CD8-positive, alpha-beta memory T cell (primary cell): Measurements from ENCODE around the gene TPM4. TPM values are rescaled to one million over a fixed set of nuclear protein-coding genes. Genes with fewer than 3 reads are reported as not detected.
"Not testable (repeated sequence)": the region's sequence is repeated elsewhere in the genome, so short reads cannot be mapped to it uniquely, and the experiment has no call there.

Source experiments
- CTCF ChIA-PET: fragments of 350-600 bp; sonication (Branson Sonifier 250); formaldehyde crosslinking; loops from one replicate; lab custom pipeline; 2021; ENCODE audit warnings: antibody characterized with exemption; lab: Charles Lee
- POLR2A ChIA-PET: fragments of 350-600 bp; sonication (Branson Sonifier 250); formaldehyde crosslinking; loops from one replicate; lab custom pipeline; 2021; ENCODE audit warnings: antibody characterized with exemption; lab: Charles Lee
- DNase-seq, 5 donors: peaks; one replicate each; pipeline versions ENCODE4 v3.0.0 to v3.0.0-alpha.2; 2020 to 2022; ENCODE audit warnings: mixed read lengths in 1 of 5
- H3K27ac ChIP-seq: one replicate; pipeline ENCODE4 v1.7.0; 2013; ENCODE audit warnings: low read depth, mild to moderate bottlenecking, low read length, moderate library complexity
- H3K27me3 ChIP-seq: 2 replicates; pipeline ENCODE4 v1.7.0; 2013; ENCODE audit warnings: low read length, mild to moderate bottlenecking; ENCODE audit not compliant: insufficient read depth, poor library complexity, severe bottlenecking
- H3K36me3 ChIP-seq: 2 replicates; pipeline ENCODE4 v1.7.0; 2013; ENCODE audit warnings: mild to moderate bottlenecking, low read length, moderate library complexity; ENCODE audit not compliant: insufficient read depth
- H3K4me1 ChIP-seq: 2 replicates; pipeline ENCODE4 v1.7.0; 2013; ENCODE audit warnings: mild to moderate bottlenecking, low read length, moderate library complexity; ENCODE audit not compliant: insufficient read depth
- H3K4me3 ChIP-seq: 2 replicates; pipeline ENCODE4 v1.7.0; 2013; ENCODE audit warnings: mild to moderate bottlenecking, low read length
- H3K9me3 ChIP-seq: 2 replicates; pipeline ENCODE4 v1.7.0; 2013; ENCODE audit warnings: mild to moderate bottlenecking, low read length
- H3K27ac Mint-ChIP-seq, 8 donors: one replicate each; pipeline ENCODE4 v1.8.0; 2020 to 2021; ENCODE audit warnings: mixed read lengths in 8 of 8, mild to moderate bottlenecking in 6 of 8, inconsistent platforms in 3 of 8, moderate library complexity in 3 of 8
- H3K27me3 Mint-ChIP-seq, 2 donors: one replicate each; pipeline ENCODE4 v1.8.0; 2020 to 2021; ENCODE audit warnings: mixed read lengths in 2 of 2, mild to moderate bottlenecking in 1 of 2, moderate library complexity in 1 of 2
- H3K36me3 Mint-ChIP-seq, 3 donors: one replicate each; pipeline ENCODE4 v1.8.0; 2020 to 2021; ENCODE audit warnings: mixed read lengths in 3 of 3, inconsistent platforms in 1 of 3, mild to moderate bottlenecking in 1 of 3
- H3K4me1 Mint-ChIP-seq, 3 donors: one replicate each; pipeline ENCODE4 v1.8.0; 2020 to 2021; ENCODE audit warnings: mixed read lengths in 3 of 3, inconsistent platforms in 1 of 3, mild to moderate bottlenecking in 1 of 3
- H3K4me3 Mint-ChIP-seq, 7 donors: one replicate each; pipeline ENCODE4 v1.8.0; 2020 to 2021; ENCODE audit warnings: mixed read lengths in 7 of 7, mild to moderate bottlenecking in 6 of 7, moderate library complexity in 4 of 7, inconsistent platforms in 2 of 7
- H3K9me3 Mint-ChIP-seq, 5 donors: one replicate each; pipeline ENCODE4 v1.8.0; 2020 to 2022; ENCODE audit warnings: mixed read lengths in 5 of 5, mild to moderate bottlenecking in 3 of 5, moderate library complexity in 2 of 5, inconsistent platforms in 1 of 5
- polyA plus RNA-seq: library from polyadenylated mRNA; unstranded; fragments of 300-500 nt; fragmentation: Illumina TruSeq; gene quantifications from one replicate; pipeline ENCODE4 v1.2.3, GENCODE V29; 2021
- total RNA-seq, 2 experiments: library from RNA; stranded (reverse); gene quantifications; one replicate each; pipeline ENCODE4 v1.2.3, GENCODE V29; 2021

Gene TPM4
- total and polyA plus RNA-seq, 3 experiments from 2014 or later, result 127 to 270 (median 259) TPM

DNA sequence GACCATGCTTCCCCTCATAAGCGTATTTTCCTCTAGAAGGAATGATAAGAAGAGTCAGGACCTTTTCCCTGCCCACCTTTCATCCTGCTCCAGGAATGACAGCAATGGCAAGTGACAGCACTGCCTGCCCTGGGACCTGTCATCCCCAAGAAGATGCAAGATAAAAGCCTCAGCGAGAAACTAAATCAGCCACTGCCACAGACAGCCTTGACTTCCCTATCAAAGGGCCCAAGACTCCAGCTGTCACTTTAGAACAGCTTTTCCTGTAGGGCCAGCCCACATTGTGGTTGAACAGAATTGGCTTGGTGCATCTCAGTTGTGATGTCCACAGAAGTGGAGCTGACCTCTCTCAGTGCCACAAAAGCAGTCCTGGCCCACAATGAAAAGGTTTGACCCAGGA, 36.5 kb downstream of the TPM4 start:
- ChIA-PET POLR2A (interaction anchor here (0.6 to 1.2 kb wide), 3 partner anchors 18 to 52 kb away, joined by 3 to 4 read pairs (median 3); no protein-coding TSS in a partner anchor), CTCF (interaction anchor here (0.6 to 4.2 kb wide), 6 partner anchors 8 to 48 kb away, joined by 3 to 37 read pairs (median 3); partner anchors contain the start of gene HSH2D)
- H3K4me1 ChIP-seq, result peaks cover 37% of the 10 kb centered on the region
- Mint-ChIP-seq H3K4me1 (peaks cover 44 to 61% (median 46%) of the 10 kb centered on the region in 3 donors), H3K27ac (peak overlapping the region; percentile 93 to 99 (median 98)), H3K36me3 (peaks cover 0 to 43% (median 0%) of the 10 kb centered on the region in 3 donors), H3K9me3 (no peaks in the 10 kb centered on the region), H3K4me3 (peak overlapping the region; percentile 92 to 100 (median 98)), H3K27me3 (peaks cover 0 to 2% of the 10 kb centered on the region in 2 donors)
- peak overlapping the region; percentile 89 for H3K4me3 ChIP-seq
- H3K27me3 ChIP-seq, result no peaks in the 10 kb centered on the region
- peaks cover 10% of the 10 kb centered on the region for H3K36me3 ChIP-seq
- no peaks in the 10 kb centered on the region for H3K9me3 ChIP-seq
- H3K27ac ChIP-seq, result peak overlapping the region; percentile 94
- no peak for DNase-seq

DNA sequence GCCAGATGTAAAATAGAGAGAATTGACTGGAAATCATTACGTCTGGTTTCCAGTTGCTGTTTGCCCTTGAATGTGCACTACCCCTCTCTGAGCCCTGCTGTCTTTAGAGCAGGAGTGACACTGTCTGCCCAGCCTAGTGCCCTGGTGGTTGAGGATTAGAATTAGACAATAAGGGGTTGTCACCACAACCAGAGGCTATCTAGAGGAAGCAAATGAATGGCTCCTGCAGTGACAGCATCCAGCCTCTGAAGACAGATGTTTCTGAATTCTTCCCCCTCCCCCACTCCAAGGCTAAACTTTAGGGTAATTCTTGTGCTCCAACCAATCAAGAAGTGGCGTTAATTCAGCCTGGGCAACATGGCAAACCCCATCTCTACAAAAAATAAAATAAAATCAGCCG, 37.4 kb downstream of the TPM4 start:
- DNase-seq, result no peak
- CTCF ChIA-PET, result interaction anchor here (1.2 to 4.2 kb wide), 4 partner anchors 27 to 49 kb away, joined by 3 to 37 read pairs (median 17); partner anchors contain the start of gene HSH2D

DNA sequence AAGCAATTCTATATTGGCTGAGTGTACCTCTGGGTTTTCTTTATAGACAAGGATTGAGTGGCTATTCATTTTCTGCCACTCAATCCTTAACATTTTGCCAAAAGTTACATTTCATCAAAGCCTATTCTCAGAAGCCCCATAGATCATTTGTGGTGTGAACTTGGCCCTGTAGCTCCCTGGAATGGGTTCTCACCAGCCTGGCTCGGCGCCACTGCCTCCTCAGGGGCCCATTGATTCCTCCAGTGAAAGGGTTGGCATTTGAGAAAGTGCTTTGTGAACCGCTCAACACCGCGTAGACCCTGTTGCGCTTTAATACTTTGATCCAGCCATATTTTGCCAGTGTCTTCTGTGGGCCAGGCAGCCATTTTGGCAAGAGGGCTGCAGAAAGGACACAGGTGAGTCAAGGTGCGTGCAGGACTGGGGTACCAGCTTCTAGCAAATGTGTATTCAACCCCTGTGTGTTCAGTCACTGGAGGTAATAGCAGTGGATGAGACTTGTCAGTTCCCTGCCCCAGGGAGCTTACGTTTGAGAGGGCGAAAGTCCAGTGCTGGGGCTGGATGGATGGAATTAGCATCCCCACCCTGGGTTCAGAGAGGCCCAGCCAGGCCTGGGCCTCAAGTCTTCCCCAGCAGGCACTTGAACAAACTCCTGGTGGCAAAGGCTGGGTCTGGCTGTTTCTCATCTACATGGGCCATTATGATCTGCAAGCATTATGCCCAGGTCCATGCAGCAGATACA, 39.2 kb downstream of the TPM4 start:
- H3K27me3 Mint-ChIP-seq, result peaks cover 0 to 2% of the 10 kb centered on the region in 2 donors
- Histone ChIP-seq H3K27ac (no peak overlapping the region), H3K4me3 (no peak overlapping the region), H3K36me3 (peaks cover 15% of the 10 kb centered on the region), H3K27me3 (no peaks in the 10 kb centered on the region), H3K9me3 (no peaks in the 10 kb centered on the region), H3K4me1 (peaks cover 55% of the 10 kb centered on the region)
- ChIA-PET POLR2A (no interaction called here), CTCF (interaction anchor here (0.9 to 1.1 kb wide), 2 partner anchors 45 to 53 kb away, joined by 3 read pairs; no protein-coding TSS in a partner anchor)
- H3K27ac Mint-ChIP-seq, result peak overlapping the region in 7 of 8 donors; percentile 1 to 88 (median 79)
- no peak for DNase-seq
- H3K4me3 Mint-ChIP-seq, result peak overlapping the region in 3 of 7 donors; percentile 12 to 48 (median 26)
- H3K9me3 Mint-ChIP-seq, result no peaks in the 10 kb centered on the region
- H3K36me3 Mint-ChIP-seq, result peaks cover 0 to 68% (median 3%) of the 10 kb centered on the region in 3 donors
- peaks cover 57 to 87% (median 65%) of the 10 kb centered on the region in 3 donors for H3K4me1 Mint-ChIP-seq

More for the DNA sequence above, 37.4 kb downstream of the TPM4 start:
- Mint-ChIP-seq H3K4me1 (peaks cover 52 to 70% (median 55%) of the 10 kb centered on the region in 3 donors), H3K27me3 (peaks cover 0 to 2% of the 10 kb centered on the region in 2 donors), H3K36me3 (peaks cover 0 to 52% (median 0%) of the 10 kb centered on the region in 3 donors), H3K27ac (peak overlapping the region; percentile 24 to 99 (median 80)), H3K9me3 (no peaks in the 10 kb centered on the region), H3K4me3 (peak overlapping the region; percentile 41 to 89 (median 61))
- peaks cover 47% of the 10 kb centered on the region for H3K4me1 ChIP-seq
- H3K9me3 ChIP-seq, result no peaks in the 10 kb centered on the region
- POLR2A ChIA-PET, result interaction anchor here (1.0 to 1.2 kb wide), 2 partner anchors 43 to 53 kb away, joined by 3 to 4 read pairs; no protein-coding TSS in a partner anchor
- H3K27me3 ChIP-seq, result no peaks in the 10 kb centered on the region
- H3K36me3 ChIP-seq, result peaks cover 15% of the 10 kb centered on the region
- H3K4me3 ChIP-seq, result no peak overlapping the region
- H3K27ac ChIP-seq, result no peak overlapping the region

DNA sequence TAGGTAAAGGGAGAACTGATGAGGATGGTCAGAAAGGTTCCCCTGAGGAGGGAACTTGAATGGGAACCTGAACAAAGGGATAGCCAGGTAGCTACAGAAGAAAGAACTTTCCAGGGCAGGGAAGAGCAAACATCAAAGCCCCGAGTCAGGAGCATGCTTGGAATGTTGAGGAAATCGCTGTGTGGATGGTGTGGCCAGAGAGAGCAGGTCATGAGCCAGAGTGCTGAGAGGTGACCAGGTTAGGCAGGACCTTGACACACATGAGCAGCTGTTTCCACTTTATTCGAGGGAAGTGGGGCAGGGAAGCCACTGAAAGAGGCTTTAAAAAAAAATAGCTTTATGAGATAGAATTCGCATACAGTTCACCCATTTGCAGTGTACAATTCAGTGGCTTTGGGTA, 39.8 kb downstream of the TPM4 start:
- Histone ChIP-seq H3K9me3 (no peaks in the 10 kb centered on the region), H3K27ac (no peak overlapping the region), H3K27me3 (no peaks in the 10 kb centered on the region), H3K4me1 (peaks cover 50% of the 10 kb centered on the region), H3K36me3 (peaks cover 17% of the 10 kb centered on the region), H3K4me3 (no peak overlapping the region)
- H3K9me3 Mint-ChIP-seq, result no peaks in the 10 kb centered on the region
- peaks cover 0 to 2% of the 10 kb centered on the region in 2 donors for H3K27me3 Mint-ChIP-seq
- H3K36me3 Mint-ChIP-seq, result peaks cover 0 to 71% (median 3%) of the 10 kb centered on the region in 3 donors
- H3K4me1 Mint-ChIP-seq, result peaks cover 57 to 87% (median 63%) of the 10 kb centered on the region in 3 donors
- ChIA-PET POLR2A (no interaction called here), CTCF (interaction anchor here (0.9 kb wide), 1 partner anchor 46 kb away, joined by 3 read pairs; no protein-coding TSS in a partner anchor)
- DNase-seq, result no peak
- H3K27ac Mint-ChIP-seq, result peak overlapping the region; percentile 1 to 97 (median 83)
- H3K4me3 Mint-ChIP-seq, result peak overlapping the region in 3 of 7 donors; percentile 12 to 48 (median 20)

DNA sequence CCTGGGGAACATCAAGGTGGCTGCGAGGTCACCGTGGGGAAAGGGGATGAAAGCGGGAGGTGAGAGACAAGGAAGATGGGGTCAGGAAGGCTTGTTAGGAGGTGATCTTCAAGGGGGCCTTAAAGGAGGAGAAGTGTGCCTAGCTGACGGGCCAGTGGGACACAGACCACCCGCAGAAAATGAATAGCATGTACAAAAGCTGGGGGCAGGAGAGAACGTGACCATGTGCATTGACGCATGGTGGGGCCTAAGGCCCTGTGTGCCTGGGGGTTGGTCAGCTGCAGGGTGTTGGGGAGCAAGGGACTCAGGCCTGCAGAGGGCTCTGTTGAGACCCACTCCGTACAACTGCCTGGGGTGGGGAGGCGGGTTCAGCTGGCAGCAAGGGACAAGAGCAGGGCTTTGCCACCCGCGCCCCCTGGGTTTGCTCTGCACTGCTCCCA, 41.3 kb downstream of the TPM4 start:
- Histone ChIP-seq H3K36me3 (peaks cover 30% of the 10 kb centered on the region), H3K27ac (no peak overlapping the region), H3K27me3 (no peaks in the 10 kb centered on the region), H3K9me3 (no peaks in the 10 kb centered on the region), H3K4me1 (peaks cover 44% of the 10 kb centered on the region), H3K4me3 (no peak overlapping the region)
- Mint-ChIP-seq H3K4me1 (peaks cover 48 to 80% (median 55%) of the 10 kb centered on the region in 3 donors), H3K9me3 (no peaks in the 10 kb centered on the region), H3K4me3 (peak overlapping the region in 5 of 7 donors; percentile 13 to 86 (median 42)), H3K27me3 (no peaks in the 10 kb centered on the region), H3K27ac (peak overlapping the region; percentile 1 to 99 (median 90)), H3K36me3 (peaks cover 0 to 79% (median 8%) of the 10 kb centered on the region in 3 donors)
- CTCF ChIA-PET, result interaction anchor here (1.2 to 1.4 kb wide), 3 partner anchors 9 to 56 kb away, joined by 3 read pairs; no protein-coding TSS in a partner anchor
- no peak for DNase-seq
- POLR2A ChIA-PET, result no interaction called here

DNA sequence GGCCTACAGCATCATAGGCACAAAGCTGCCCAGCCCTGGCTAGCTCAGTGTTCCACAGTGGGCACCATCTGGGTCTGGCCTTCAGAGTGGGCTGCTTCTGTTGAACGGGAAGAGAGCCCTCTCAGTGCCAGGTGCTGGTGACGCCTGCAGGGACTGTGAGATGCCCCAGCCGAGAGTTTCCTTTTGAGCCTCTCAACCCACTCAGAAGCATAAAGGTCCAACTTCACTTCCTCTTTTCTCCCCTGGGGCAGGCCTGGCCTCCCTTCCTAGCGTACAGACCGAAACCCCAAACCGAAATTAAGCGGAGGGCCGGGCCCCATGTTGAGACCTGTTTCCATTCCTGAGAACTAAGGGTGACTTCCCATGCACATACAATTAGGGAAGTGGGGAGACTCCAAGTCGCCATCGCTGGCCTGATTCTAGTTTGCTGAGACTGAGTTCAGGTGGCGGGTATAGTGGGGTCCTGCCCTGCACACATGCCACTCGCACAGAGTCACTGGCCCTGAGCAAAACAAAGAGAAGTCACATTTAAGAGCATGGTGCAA, 42.3 kb downstream of the TPM4 start:
- ChIA-PET POLR2A (interaction anchor here (1.3 kb wide), 1 partner anchor 48 kb away, joined by 6 read pairs; no protein-coding TSS in a partner anchor), CTCF (interaction anchor here (0.6 to 1.4 kb wide), 5 partner anchors 10 to 282 kb away, joined by 3 read pairs; no protein-coding TSS in a partner anchor)
- Histone ChIP-seq H3K4me1 (peaks cover 37% of the 10 kb centered on the region), H3K27me3 (no peaks in the 10 kb centered on the region), H3K27ac (no peak overlapping the region), H3K9me3 (no peaks in the 10 kb centered on the region), H3K4me3 (no peak overlapping the region), H3K36me3 (peaks cover 30% of the 10 kb centered on the region)
- Mint-ChIP-seq H3K9me3 (no peaks in the 10 kb centered on the region), H3K27ac (peak overlapping the region; percentile 88 to 99 (median 94)), H3K4me1 (peaks cover 42 to 71% (median 46%) of the 10 kb centered on the region in 3 donors), H3K4me3 (peak overlapping the region; percentile 33 to 87 (median 83)), H3K36me3 (peaks cover 0 to 79% (median 8%) of the 10 kb centered on the region in 3 donors), H3K27me3 (no peaks in the 10 kb centered on the region)
- DNase-seq, result peak in 1 of 5 donors; percentile 55

DNA sequence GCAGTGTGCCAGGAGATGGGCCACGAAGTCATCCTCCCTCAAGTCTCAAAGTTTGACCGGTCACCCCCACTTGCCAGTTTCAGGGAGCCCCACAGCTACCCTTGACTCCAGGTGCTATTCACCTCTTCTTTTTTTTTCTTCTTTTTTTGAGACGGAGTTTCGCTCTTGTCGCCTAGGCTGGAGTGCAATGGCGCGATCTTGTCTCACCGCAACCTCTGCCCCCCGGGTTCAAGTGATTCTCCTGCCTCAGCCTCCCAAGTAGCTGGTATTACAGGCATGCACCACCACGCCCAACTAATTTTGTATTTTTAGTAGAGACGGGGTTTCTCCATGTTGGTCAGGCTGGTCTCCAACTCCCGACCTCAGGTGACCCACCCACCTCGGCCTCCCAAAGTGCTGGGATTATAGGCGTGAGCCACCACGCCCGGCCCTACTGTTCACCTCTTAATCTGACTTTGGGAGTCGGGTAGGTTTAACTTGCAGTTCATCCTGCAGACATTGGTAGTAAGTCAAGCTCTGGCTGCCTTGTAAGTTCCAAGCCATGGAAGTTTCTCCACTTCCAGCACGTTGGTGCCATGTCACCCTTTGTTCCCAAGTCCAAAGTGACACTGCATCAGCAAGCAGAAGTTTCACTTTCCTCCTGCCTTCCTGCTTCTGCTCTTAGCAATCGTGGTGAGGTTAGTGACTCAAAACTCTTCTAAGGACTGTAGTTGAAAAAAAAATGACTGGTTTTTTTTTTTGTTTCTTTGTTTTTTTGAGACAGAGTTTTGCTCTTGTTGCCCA, 43.0 kb downstream of the TPM4 start:
- POLR2A ChIA-PET, result interaction anchor here (1.3 kb wide), 1 partner anchor 49 kb away, joined by 6 read pairs; no protein-coding TSS in a partner anchor
- H3K36me3 ChIP-seq, result peaks cover 38% of the 10 kb centered on the region
- peaks cover 33% of the 10 kb centered on the region for H3K4me1 ChIP-seq
- CTCF ChIA-PET, result interaction anchor here (0.6 to 1.4 kb wide), 3 partner anchors 8 to 281 kb away, joined by 3 to 4 read pairs (median 3); no protein-coding TSS in a partner anchor
- H3K27me3 ChIP-seq, H3K27me3 Mint-ChIP-seq, H3K9me3 Mint-ChIP-seq, H3K4me3 ChIP-seq, H3K27ac ChIP-seq, H3K9me3 ChIP-seq: not testable (repeated sequence)
- Mint-ChIP-seq H3K4me3 (peak overlapping the region; percentile 73 to 87 (median 83)), H3K27ac (peak overlapping the region; percentile 88 to 99 (median 94)), H3K36me3 (peaks cover 0 to 83% (median 10%) of the 10 kb centered on the region in 3 donors), H3K4me1 (peaks cover 40 to 69% (median 41%) of the 10 kb centered on the region in 3 donors)
- DNase-seq, result peak in 2 of 5 donors; percentile 52 to 67
